Chondrocyte (in vitro differentiated cells): ENCODE results near the gene CAPZA3. TPM values are rescaled to one million over a fixed set of nuclear protein-coding genes. Genes with fewer than 3 reads are reported as not detected.
"Not testable (repeated sequence)": the region's sequence is repeated elsewhere in the genome, so short reads cannot be mapped to it uniquely, and the experiment has no call there.

Experiments
- DNase-seq: peaks from one replicate; pipeline ENCODE4 v3.0.0; 2021; ENCODE audit warnings: mixed read lengths, low spot score
- H3K27ac Mint-ChIP-seq: one replicate; pipeline ENCODE4 v1.8.0; 2021; ENCODE audit warnings: mild to moderate bottlenecking, moderate library complexity, mixed read lengths; ENCODE audit not compliant: unreplicated experiment
- H3K27me3 Mint-ChIP-seq: 2 replicates; pipeline ENCODE4 v1.8.0; 2021; ENCODE audit warnings: low read depth, mixed read lengths
- H3K36me3 Mint-ChIP-seq: 2 replicates; pipeline ENCODE4 v1.8.0; 2021; ENCODE audit warnings: low read depth, mixed read lengths
- H3K4me1 Mint-ChIP-seq: 2 replicates; pipeline ENCODE4 v1.8.0; 2021; ENCODE audit warnings: low read depth, mild to moderate bottlenecking, mixed read lengths
- H3K4me3 Mint-ChIP-seq: one replicate; pipeline ENCODE4 v1.8.0; 2021; ENCODE audit warnings: mild to moderate bottlenecking, moderate library complexity, mixed read lengths; ENCODE audit not compliant: unreplicated experiment
- H3K9me3 Mint-ChIP-seq: 2 replicates; pipeline ENCODE4 v1.8.0; 2021; ENCODE audit warnings: low read depth, mixed read lengths
- long read RNA-seq: library from polyadenylated mRNA; stranded (forward); transcript quantifications from one replicate; pipeline ENCODE4 v2.0.0, GENCODE V29; 2021
- total RNA-seq: library from RNA; stranded (reverse); gene quantifications from 3 replicates; pipeline ENCODE4 v1.2.1, GENCODE V29; 2021
- TF ChIP-seq, protein P1 (sequence below): fragments of 200-600 bp; sonication (generic); IDR thresholded peaks from 2 replicates; pipeline ENCODE4 v1.5.0; 2021; ENCODE audit warnings: antibody characterized with exemption, mild to moderate bottlenecking, moderate library complexity

Gene CAPZA3, protein sequence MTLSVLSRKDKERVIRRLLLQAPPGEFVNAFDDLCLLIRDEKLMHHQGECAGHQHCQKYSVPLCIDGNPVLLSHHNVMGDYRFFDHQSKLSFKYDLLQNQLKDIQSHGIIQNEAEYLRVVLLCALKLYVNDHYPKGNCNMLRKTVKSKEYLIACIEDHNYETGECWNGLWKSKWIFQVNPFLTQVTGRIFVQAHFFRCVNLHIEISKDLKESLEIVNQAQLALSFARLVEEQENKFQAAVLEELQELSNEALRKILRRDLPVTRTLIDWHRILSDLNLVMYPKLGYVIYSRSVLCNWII
- not detected in 3 replicates for total RNA-seq
- long read RNA-seq: 0 reads

DNA sequence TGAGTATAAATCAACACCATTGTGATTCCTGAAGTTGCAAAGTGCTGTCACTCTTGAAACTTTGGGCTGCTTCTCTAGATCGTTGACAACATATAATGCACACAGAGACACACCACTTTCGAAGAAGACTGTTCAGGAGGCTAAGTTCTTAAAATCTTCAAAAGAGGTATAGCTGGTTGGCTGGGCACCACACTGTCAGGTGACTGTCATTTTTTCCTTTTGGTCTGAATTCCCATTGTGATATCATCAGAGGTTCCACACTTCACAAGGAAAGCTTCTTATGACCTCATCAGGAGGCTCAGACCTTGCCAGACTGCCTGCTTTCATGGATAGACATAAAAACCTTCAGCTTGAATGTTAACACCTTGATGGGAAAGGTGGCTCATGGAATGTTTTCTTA, at the start of gene CAPZA3, which contains the start of gene PLCZ1:
Gene CAPZA3, plus strand, starts transcription at position 301 of the 400 bp plus-strand sequence. CDS start 150 bp downstream, outside the sequence.
Gene PLCZ1, minus strand, starts transcription at position 194 of the 400 bp plus-strand sequence. CDS start 641 bp downstream, outside the sequence.
- no peak within 1 kb of the TSS for H3K27ac Mint-ChIP-seq
- TF ChIP-seq, protein P1, sequence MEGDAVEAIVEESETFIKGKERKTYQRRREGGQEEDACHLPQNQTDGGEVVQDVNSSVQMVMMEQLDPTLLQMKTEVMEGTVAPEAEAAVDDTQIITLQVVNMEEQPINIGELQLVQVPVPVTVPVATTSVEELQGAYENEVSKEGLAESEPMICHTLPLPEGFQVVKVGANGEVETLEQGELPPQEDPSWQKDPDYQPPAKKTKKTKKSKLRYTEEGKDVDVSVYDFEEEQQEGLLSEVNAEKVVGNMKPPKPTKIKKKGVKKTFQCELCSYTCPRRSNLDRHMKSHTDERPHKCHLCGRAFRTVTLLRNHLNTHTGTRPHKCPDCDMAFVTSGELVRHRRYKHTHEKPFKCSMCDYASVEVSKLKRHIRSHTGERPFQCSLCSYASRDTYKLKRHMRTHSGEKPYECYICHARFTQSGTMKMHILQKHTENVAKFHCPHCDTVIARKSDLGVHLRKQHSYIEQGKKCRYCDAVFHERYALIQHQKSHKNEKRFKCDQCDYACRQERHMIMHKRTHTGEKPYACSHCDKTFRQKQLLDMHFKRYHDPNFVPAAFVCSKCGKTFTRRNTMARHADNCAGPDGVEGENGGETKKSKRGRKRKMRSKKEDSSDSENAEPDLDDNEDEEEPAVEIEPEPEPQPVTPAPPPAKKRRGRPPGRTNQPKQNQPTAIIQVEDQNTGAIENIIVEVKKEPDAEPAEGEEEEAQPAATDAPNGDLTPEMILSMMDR: no peak
- no peak within 1 kb of the TSS for H3K4me3 Mint-ChIP-seq
- H3K9me3 Mint-ChIP-seq: peaks cover 17% of the 10 kb centered on the region
- no peak for DNase-seq
- no peaks in the 10 kb centered on the region for H3K4me1 Mint-ChIP-seq
- peaks cover 4% of the 10 kb centered on the region for H3K36me3 Mint-ChIP-seq
- H3K27me3 Mint-ChIP-seq: no peaks in the 10 kb centered on the region

DNA sequence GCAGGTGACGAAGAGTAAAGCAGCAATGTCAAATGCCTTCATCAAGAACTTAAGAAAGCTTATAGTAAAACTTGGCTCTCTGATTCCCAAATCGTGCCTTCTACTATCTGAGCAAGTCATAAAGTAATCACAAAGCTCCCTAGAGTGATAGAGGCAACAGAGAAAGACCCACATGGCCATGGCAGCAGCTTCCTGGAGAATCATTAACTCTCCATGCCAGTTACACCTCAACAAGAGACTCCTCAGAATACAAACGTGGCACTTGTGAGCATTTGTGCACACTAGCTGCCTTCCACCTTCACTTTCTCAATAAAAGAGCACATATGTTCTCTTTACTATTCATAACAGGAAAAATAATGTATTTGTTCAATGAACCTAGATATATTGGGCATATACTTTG, 48.1 kb upstream of the CAPZA3 start:
- no peak for DNase-seq
- H3K9me3 Mint-ChIP-seq: no peaks in the 10 kb centered on the region
- H3K27me3 Mint-ChIP-seq: no peaks in the 10 kb centered on the region
- H3K36me3 Mint-ChIP-seq: no peaks in the 10 kb centered on the region
- H3K4me1 Mint-ChIP-seq: no peaks in the 10 kb centered on the region
- TF ChIP-seq, protein P1: no peak
- H3K27ac Mint-ChIP-seq: no peak overlapping the region
- no peak overlapping the region for H3K4me3 Mint-ChIP-seq

DNA sequence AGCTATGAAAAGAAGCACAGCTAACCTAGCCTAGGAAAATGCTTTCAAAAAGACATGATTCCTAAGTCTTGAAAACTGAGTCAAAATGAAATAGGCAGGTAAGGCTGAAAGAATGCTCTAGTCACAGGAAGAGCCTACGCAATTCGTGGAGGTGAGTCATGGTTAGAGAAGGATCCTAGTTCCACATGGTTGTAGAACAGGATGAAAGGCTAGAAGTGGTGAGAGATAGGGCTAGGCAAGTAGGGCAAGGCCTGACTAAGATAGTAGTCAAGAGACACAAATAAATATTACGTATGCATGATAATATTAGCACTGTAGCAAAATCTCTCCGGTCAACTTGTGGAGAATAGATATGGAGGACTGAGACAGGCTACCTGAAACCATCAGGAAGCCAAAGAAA, 47.3 kb upstream of the CAPZA3 start:
- Mint-ChIP-seq H3K4me3 (no peak overlapping the region), H3K4me1 (no peaks in the 10 kb centered on the region), H3K27me3 (no peaks in the 10 kb centered on the region), H3K36me3 (no peaks in the 10 kb centered on the region), H3K27ac (no peak overlapping the region), H3K9me3 (no peaks in the 10 kb centered on the region)
- TF ChIP-seq, protein P1: no peak
- no peak for DNase-seq

DNA sequence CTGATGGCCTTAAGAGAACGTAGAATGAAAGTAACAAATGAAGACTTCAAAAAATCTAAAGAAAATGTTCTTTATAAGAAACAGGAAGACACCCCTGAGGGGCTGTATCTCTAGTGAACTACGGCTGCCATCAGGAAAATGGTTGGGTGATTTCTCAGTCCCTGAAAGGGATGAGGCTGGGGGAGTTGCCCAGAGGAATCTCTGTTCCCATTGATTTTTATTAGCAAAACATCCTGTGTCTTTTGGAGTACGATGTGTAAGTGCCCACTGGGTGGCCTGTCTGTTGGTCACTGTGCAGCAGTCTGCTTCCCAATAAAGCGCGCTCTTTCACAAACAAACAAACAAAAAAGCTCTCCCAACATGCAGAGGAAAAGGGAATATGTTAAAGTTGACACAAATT, 43.9 kb upstream of the CAPZA3 start:
- H3K9me3 Mint-ChIP-seq, H3K36me3 Mint-ChIP-seq, H3K27ac Mint-ChIP-seq, H3K4me1 Mint-ChIP-seq, H3K27me3 Mint-ChIP-seq, H3K4me3 Mint-ChIP-seq, DNase-seq: not testable (repeated sequence)

DNA sequence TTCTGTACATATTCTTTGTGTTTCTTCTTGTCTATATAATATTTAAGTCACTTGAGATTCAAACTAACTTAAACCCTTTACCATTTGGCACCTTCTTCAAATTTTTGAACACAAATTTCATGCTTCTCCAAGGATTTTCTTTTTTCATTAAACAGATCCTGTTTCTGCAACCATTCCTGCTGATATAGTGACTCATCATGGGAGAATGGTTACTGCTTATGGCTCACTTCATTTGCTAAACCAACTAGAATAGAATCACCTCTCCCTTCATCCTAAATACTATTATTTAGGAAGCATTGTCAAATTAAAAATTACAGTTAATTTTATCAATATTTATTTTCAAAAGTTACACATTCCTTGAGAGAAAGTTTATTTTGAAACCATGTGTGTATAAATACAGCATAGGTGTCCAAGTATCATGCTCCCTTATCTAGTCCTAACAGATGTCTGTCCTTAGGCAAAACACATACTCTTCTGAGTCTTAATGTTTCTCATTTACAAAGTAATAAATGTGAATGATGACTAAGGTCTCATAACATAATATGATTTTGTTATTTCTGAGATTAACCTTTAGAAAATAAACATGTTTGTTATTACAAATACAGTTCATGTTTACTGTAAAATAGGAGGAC, 40.8 kb upstream of the CAPZA3 start:
- no peak overlapping the region for H3K4me3 Mint-ChIP-seq
- DNase-seq: no peak
- no peaks in the 10 kb centered on the region for H3K36me3 Mint-ChIP-seq
- no peaks in the 10 kb centered on the region for H3K9me3 Mint-ChIP-seq
- H3K4me1 Mint-ChIP-seq: peaks cover 6% of the 10 kb centered on the region
- H3K27ac Mint-ChIP-seq: no peak overlapping the region
- H3K27me3 Mint-ChIP-seq: no peaks in the 10 kb centered on the region
- TF ChIP-seq, protein P1: no peak
